OCI-LY3 (cell line): ENCODE measurements around the gene ALAS2.

Source experiments
- CTCF ChIP-seq: fragments of 200-600, 300-600 bp; sonication (generic); IDR thresholded peaks from 2 replicates; pipeline ENCODE4 v1.5.1; 2014; ENCODE audit warnings: antibody characterized with exemption, low read length, low read depth
- EZH2phosphoT487 ChIP-seq: fragments of 200-600 bp; shearing (Covaris generic); IDR thresholded peaks from 2 replicates; pipeline ENCODE4 v1.6.1; 2018; ENCODE audit warnings: antibody characterized with exemption, mixed run types, low read depth

- TF ChIP-seq CTCF = no peak
- no peak for TF ChIP-seq EZH2phosphoT487
Measured at GRCh38 chrX:55026840-55027239, 3.9 kb downstream of the ALAS2 start.
